ENCODE measurements around the gene RPIA. TPM values are rescaled to one million over a fixed set of nuclear protein-coding genes. Genes with fewer than 3 reads are reported as not detected.

The RPIA gene
- total RNA-seq, 1 donor from 2014 or later: 13.3 TPM

GRCh38 chr2:88760819-88761598 lies 69.5 kb downstream of the RPIA start:
- DNase-seq (ENCODE audit: low read depth) (no peak), FAIRE-seq (no peak)
- no peak overlapping the region for H3K4me2 ChIP-seq (ENCODE audit: low read length)
- Mint-ChIP-seq H3K4me3 (ENCODE audit: unreplicated experiment) (no peak overlapping the region), H3K27me3 (ENCODE audit: low read depth, unreplicated experiment) (peaks cover 21% of the 10 kb centered on the region), H3K4me1 (ENCODE audit: low read depth, unreplicated experiment) (no peaks in the 10 kb centered on the region), H3K27ac (ENCODE audit: unreplicated experiment) (no peak overlapping the region), H3K36me3 (ENCODE audit: low read depth, unreplicated experiment) (peaks cover 18% of the 10 kb centered on the region), H3K9me3 (ENCODE audit: unreplicated experiment) (peaks cover 13% of the 10 kb centered on the region)
- H3K79me2 ChIP-seq (ENCODE audit: insufficient read depth, low read length): no peaks in the 10 kb centered on the region
- peaks cover 9% of the 10 kb centered on the region for H3K4me1 ChIP-seq (ENCODE audit: insufficient read depth, low read length)
- H3K36me3 ChIP-seq (ENCODE audit: insufficient read depth, low read length): no peaks in the 10 kb centered on the region
- no peak overlapping the region for H3K27ac ChIP-seq (ENCODE audit: low read depth, low read length)
- H3K9ac ChIP-seq (ENCODE audit: low read length): no peak overlapping the region
- no peak overlapping the region for H3K4me3 ChIP-seq (ENCODE audit: insufficient read depth, low read depth, low read length)
- H2AFZ ChIP-seq (ENCODE audit: low read depth, low read length): no peak overlapping the region
- no peaks in the 10 kb centered on the region for H3K9me3 ChIP-seq (ENCODE audit: insufficient read depth, low read depth, low read length)
- H3K27me3 ChIP-seq (ENCODE audit: insufficient read depth, low read length): no peaks in the 10 kb centered on the region
- TF ChIP-seq EZH2 (IDR thresholded peaks at IDR 0.05; ENCODE audit: insufficient read depth, low read length): no peak
- no peak for TF ChIP-seq CTCF (IDR thresholded peaks at IDR 0.05; ENCODE audit: insufficient read depth, low read depth, low read length)
- H4K20me1 ChIP-seq (ENCODE audit: insufficient read depth, low read length): no peaks in the 10 kb centered on the region

GRCh38 chr2:88764141-88764849 lies 72.8 kb downstream of the RPIA start:
- no peaks in the 10 kb centered on the region for H3K4me1 Mint-ChIP-seq (ENCODE audit: low read depth, unreplicated experiment)
- H4K20me1 ChIP-seq (ENCODE audit: insufficient read depth, low read length): no peaks in the 10 kb centered on the region
- H3K27me3 ChIP-seq (ENCODE audit: insufficient read depth, low read length): no peaks in the 10 kb centered on the region
- peaks cover 4% of the 10 kb centered on the region for H3K36me3 Mint-ChIP-seq (ENCODE audit: low read depth, unreplicated experiment)
- no peak overlapping the region for H3K4me3 Mint-ChIP-seq (ENCODE audit: unreplicated experiment)
- no peak overlapping the region for H3K9ac ChIP-seq (ENCODE audit: low read length)
- H3K27ac Mint-ChIP-seq (ENCODE audit: unreplicated experiment): no peak overlapping the region
- H3K79me2 ChIP-seq (ENCODE audit: insufficient read depth, low read length): no peaks in the 10 kb centered on the region
- no peak for DNase-seq (ENCODE audit: low read depth)
- TF ChIP-seq CTCF (IDR thresholded peaks at IDR 0.05; ENCODE audit: insufficient read depth, low read depth, low read length) (no peak), EZH2 (IDR thresholded peaks at IDR 0.05; ENCODE audit: insufficient read depth, low read length) (no peak)
- no peak overlapping the region for H3K27ac ChIP-seq (ENCODE audit: low read depth, low read length)
- peak overlapping the region; percentile 80 for H3K4me2 ChIP-seq (ENCODE audit: low read length)
- no peaks in the 10 kb centered on the region for H3K9me3 ChIP-seq (ENCODE audit: insufficient read depth, low read depth, low read length)
- H3K27me3 Mint-ChIP-seq (ENCODE audit: low read depth, unreplicated experiment): peaks cover 25% of the 10 kb centered on the region
- H3K9me3 Mint-ChIP-seq (ENCODE audit: unreplicated experiment): peaks cover 3% of the 10 kb centered on the region
- no peak overlapping the region for H2AFZ ChIP-seq (ENCODE audit: low read depth, low read length)
- no peak for FAIRE-seq
- no peak overlapping the region for H3K4me3 ChIP-seq (ENCODE audit: insufficient read depth, low read depth, low read length)
- H3K4me1 ChIP-seq (ENCODE audit: insufficient read depth, low read length): peaks cover 9% of the 10 kb centered on the region
- no peaks in the 10 kb centered on the region for H3K36me3 ChIP-seq (ENCODE audit: insufficient read depth, low read length)

DNA sequence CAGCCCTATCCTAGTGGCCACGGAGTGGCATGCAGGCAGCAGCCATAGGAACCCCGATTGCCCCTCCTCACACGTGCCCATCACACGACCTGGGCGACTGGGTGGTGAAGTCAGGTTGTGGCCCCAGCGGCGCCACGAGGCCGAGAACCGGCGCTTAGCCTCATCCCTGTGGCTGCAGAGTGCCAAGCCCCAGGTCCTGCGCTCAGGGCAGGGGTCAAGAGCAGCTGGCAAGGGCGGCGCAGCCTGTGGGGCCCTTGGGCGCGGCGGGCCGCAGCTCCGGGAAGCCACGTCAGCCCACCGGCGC lies 73.3 kb downstream of the RPIA start:
- peaks cover 4% of the 10 kb centered on the region for H3K36me3 Mint-ChIP-seq (ENCODE audit: low read depth, unreplicated experiment)
- Histone ChIP-seq H4K20me1 (ENCODE audit: insufficient read depth, low read length) (no peaks in the 10 kb centered on the region), H3K27ac (ENCODE audit: low read depth, low read length) (no peak overlapping the region), H3K4me1 (ENCODE audit: insufficient read depth, low read length) (peaks cover 9% of the 10 kb centered on the region), H2AFZ (ENCODE audit: low read depth, low read length) (peak overlapping the region; percentile 69), H3K9ac (ENCODE audit: low read length) (no peak overlapping the region), H3K9me3 (ENCODE audit: insufficient read depth, low read depth, low read length) (no peaks in the 10 kb centered on the region), H3K27me3 (ENCODE audit: insufficient read depth, low read length) (no peaks in the 10 kb centered on the region), H3K4me2 (ENCODE audit: low read length) (peak overlapping the region; percentile 80), H3K79me2 (ENCODE audit: insufficient read depth, low read length) (no peaks in the 10 kb centered on the region), H3K4me3 (ENCODE audit: insufficient read depth, low read depth, low read length) (peak overlapping the region; percentile 10), H3K36me3 (ENCODE audit: insufficient read depth, low read length) (no peaks in the 10 kb centered on the region)
- TF ChIP-seq CTCF (IDR thresholded peaks at IDR 0.05; ENCODE audit: insufficient read depth, low read depth, low read length): no peak
- TF ChIP-seq EZH2 (IDR thresholded peaks at IDR 0.05; ENCODE audit: insufficient read depth, low read length): no peak
- no peak overlapping the region for H3K4me3 Mint-ChIP-seq (ENCODE audit: unreplicated experiment)
- FAIRE-seq: no peak
- peaks cover 3% of the 10 kb centered on the region for H3K9me3 Mint-ChIP-seq (ENCODE audit: unreplicated experiment)
- peaks cover 25% of the 10 kb centered on the region for H3K27me3 Mint-ChIP-seq (ENCODE audit: low read depth, unreplicated experiment)
- no peaks in the 10 kb centered on the region for H3K4me1 Mint-ChIP-seq (ENCODE audit: low read depth, unreplicated experiment)
- no peak for DNase-seq (ENCODE audit: low read depth)
- H3K27ac Mint-ChIP-seq (ENCODE audit: unreplicated experiment): no peak overlapping the region
